Measurements from ENCODE around the gene CTNNA3.

The CTNNA3 gene

DNA sequence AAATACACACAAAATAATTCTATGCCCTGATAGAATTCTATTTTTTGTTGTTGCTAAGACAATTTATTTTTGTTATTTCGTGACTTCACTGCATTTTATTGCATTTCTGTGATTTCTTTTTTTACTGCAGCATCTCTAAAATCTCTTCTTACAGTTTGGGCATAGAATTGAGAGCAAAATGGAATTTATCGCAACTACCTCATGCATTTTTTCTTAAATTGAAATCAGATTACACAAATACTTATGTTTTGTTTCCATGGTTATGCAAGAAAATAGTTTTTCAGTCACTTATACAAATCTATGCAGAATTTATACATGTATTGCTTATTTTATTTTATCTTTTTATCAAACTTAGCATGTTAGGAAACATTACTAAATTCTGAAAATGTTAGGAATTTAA, 1552.0 kb downstream of the CTNNA3 start:
- no peak for DNase-seq (ENCODE audit: low read depth in 2 of 2)

DNA sequence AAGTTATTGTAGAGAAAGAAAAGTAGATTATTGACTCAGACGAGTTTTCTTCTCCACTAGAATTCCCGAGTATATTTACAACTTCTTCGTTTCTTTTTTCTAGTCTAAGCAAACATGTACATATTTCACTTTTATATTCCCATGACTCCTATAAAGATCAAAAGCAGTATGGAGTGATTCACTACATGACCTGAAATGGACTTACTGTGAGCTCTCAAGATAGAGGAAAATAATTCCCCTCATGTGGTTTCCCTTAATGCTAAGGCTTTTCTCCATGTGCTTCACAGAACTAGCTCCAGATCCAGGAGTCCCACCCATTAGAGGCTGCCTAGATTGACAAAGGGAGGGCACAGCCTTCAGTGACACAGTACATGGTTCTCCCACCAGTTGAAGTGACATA, 1593.2 kb downstream of the CTNNA3 start:
- no peak for DNase-seq (ENCODE audit: low read depth in 2 of 2)

- no peak for DNase-seq (ENCODE audit: low read depth in 2 of 2)
These were observed 1597.2 kb downstream of the CTNNA3 start for GRCh38 chr10:66098595-66099480.

DNA sequence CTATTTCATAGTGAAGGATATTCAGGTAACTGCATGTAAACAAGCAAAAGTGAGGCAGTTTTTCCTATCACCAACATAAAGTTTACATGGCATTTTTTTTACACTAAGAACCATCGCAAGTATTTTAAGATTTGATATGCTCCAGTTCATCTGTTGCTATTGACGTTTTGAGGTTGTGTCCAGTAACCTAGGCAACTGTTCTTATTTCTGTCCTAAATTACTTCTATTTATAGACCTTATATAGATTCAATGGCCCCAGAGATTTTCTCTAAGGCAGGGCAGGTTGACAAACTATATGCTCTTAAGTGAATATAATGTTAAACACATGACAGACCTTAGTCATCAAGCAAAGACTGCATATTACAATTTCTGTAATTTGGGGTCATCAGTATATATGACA, 1600.4 kb downstream of the CTNNA3 start:
- DNase-seq (ENCODE audit: low read depth in 2 of 2): no peak

DNA sequence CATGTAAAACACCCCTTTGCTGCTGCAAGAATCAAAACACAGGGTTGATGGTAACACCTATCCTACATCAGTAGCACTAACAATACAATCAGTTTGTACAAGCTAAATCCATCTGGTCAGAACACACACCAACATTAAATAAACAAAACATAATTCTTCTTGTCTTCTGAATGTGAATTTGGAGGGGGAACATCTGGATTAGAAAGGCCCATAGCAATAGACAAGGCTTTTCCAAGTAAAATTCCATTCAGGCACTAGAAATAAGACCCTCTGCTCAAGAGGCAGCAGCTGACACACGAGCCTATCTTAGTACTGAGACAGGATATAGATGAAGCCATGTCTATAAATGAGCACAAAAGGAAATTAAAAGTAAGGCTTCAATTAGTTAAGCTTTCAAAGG, 1610.1 kb downstream of the CTNNA3 start:
- DNase-seq (ENCODE audit: low read depth in 2 of 2): no peak

DNA sequence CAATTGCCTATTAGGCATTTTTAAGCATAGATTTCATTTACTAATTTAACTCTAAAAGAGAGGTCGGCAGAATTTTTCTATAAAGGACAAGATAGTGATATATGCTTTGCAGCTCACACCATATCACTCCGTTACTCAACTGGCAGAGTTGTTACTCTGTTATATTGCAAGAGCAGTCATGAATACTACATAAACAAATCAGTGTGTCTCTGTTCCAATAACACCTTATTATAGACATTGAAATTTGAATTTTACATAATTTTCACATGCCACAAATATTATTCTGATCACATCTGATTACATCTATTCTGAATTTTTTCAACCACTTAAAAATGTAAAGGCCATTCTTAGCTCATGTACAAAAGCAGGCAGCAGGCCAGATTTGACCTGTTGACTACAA, 1624.1 kb downstream of the CTNNA3 start:
- no peak for DNase-seq (ENCODE audit: low read depth in 2 of 2)

GRCh38 chr10:66058594-66058993, 1637.4 kb downstream of the CTNNA3 start:
- no peak for DNase-seq (ENCODE audit: low read depth in 2 of 2)

GRCh38 chr10:66049335-66049734, 1646.7 kb downstream of the CTNNA3 start:
- DNase-seq (ENCODE audit: low read depth in 2 of 2): no peak

GRCh38 chr10:66045859-66046258, 1650.1 kb downstream of the CTNNA3 start:
- no peak for DNase-seq (ENCODE audit: low read depth in 2 of 2)

DNA sequence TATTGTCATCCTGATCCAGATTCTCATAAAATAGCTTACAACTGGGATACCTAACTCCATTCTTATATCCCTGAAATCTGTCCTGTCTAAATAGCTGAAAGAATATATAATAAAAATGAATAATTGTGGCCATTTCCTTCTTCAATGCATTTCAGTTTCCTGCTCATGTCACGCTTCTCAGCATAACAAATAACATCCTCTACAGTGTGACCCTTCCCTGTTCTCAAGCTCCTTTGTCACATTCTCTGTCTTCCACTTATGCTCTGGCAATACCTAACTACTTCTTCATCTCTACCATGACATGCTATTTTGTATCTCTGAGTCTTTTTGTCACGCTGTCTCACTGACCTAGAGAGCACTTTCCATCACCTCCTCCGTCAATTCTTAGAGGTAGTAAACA, 1654.2 kb downstream of the CTNNA3 start:
- no peak for DNase-seq (ENCODE audit: low read depth in 2 of 2)

DNA sequence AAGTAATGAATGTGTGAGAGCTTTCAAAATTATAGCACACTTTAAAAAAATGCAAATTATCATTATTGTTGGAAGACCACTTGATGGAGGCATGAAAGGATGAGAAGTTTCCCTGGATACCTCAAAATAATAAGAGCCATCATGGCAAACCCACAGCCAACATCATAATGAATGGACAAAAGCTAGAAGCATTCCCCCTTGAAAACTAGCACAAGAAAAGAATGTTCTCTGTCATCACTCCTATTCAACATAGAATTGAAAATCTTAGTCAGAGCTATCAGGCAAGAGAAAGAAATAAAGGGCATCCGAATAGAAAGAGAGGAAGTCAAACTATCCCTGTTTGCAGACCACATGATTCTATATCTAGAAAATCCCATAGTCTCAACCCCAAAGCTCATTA, 1657.4 kb downstream of the CTNNA3 start:
- no peak for DNase-seq (ENCODE audit: low read depth in 2 of 2)

- no peak for DNase-seq (ENCODE audit: low read depth in 2 of 2)
These were observed 1669.7 kb downstream of the CTNNA3 start for GRCh38 chr10:66026321-66026720.

- DNase-seq (ENCODE audit: low read depth in 2 of 2): no peak
These were observed 1670.8 kb downstream of the CTNNA3 start for GRCh38 chr10:66025186-66025585.

DNA sequence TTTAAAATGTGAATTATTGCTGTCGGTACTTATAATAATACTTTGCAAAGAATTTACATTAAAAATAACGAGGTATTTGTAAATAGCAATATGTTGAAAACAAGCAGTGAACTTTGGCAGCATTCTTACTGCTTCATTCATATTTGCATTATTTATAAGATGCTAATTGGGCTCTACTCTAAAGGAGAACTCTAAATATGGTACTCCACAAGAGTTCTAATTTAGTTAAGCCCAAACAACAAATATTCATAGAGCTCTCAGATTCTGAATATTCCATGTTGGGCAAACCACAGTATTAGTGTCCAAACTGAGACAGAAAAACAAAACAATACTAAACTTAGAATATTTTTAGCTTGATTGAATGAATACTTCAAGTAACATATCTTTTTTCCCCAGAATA, 1674.6 kb downstream of the CTNNA3 start:
- no peak for DNase-seq (ENCODE audit: low read depth in 2 of 2)

DNA sequence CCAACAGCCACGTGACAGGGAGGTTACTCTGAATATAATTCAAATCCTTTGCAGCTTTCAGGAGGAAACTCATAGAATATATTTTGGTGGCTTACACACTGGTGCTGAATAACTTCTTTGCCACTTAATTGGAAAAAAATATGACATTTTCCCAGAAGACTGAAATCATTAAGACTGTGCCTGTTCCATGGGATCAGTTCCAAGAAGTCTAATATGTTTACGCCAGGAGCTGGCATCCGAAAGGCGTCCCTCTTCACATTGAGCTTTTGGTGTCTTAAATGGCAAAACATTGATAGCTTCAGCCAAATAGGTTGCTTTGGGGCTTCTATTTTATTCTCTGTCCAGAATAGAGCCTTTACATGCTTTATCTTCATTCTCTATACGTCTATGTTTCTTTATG, 1687.8 kb downstream of the CTNNA3 start:
- no peak for DNase-seq (ENCODE audit: low read depth in 2 of 2)

DNA sequence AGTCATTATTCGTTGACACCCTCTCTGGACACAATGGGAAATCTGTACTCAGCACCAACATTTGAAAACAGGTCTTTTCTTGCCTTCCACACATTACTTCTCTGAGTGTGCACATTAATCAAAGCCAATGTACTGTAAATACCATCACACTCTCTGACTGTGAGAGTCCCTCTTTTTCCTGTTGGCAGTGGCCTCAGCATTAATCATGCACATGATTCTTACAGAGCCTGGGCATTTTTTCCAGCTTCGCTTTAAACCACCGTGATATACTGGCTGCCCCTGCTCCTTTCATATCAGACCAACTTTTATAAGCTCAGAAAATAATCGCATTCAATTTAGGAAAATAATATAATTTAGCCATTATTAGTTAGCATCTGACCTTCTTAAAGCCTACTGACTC, 1689.6 kb downstream of the CTNNA3 start:
- DNase-seq (ENCODE audit: low read depth in 2 of 2): no peak

- no peak for DNase-seq (ENCODE audit: low read depth in 2 of 2)
These were observed 1702.5 kb downstream of the CTNNA3 start for GRCh38 chr10:65993451-65993850.

DNA sequence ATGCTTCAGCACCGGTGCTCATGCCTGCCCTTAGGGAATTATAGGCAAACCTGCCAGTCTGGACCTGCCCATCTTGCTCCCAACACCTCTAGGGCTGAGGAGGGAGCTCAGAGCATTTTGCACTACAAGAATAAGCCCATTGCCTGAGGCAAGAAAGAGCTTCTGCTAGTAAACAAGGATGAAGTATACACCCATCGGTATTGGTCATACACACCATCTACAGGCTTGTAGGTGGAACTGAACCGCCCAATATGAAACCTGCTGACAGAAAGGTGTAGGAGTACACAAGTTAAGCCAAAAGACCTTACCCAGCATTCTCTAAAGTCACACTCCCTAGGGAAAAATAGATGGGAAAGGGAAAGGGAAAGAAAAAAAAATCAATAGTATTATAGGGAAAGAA, 1727.1 kb downstream of the CTNNA3 start:
- no peak for DNase-seq (ENCODE audit: low read depth in 2 of 2)

DNA sequence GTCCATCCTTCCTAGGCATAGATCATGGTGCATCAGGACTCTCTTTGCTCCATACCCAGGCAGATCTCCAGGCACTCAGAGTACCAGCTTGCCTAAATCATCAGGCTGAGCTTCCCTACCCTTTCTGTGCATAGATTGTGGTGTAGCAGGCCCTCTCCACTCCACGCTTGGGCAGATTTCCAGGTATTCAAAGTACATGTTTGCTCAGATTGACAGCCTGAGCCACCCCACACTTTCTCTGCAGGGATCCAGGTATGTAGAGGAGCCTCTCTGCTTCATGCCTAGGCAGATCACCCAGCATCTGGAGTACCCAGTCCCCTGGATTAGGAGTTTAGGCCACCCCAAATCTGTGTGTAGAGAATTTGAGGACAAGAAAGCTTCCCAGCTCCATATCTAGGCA, 1727.6 kb downstream of the CTNNA3 start:
- no peak for DNase-seq (ENCODE audit: low read depth in 2 of 2)

DNA sequence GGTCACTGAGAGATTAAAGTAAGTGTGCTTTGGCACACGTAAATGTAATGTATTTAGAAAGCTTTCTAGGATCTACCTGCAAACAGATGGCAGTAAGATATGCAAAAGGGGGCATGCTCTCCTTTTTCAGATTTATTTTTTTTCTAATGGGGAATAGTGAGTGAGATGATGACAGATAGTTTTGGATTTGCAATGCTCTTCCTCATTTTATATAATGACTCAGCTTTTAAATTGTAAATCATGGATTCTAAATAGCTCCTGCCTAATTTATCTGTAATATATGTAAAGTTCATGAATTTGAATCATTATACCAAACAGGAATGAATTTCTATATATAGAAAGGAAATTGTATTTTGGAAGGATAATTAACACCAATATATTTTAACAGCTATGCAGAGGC, 1731.8 kb downstream of the CTNNA3 start:
- DNase-seq (ENCODE audit: low read depth in 2 of 2): no peak

GRCh38 chr10:65952086-65952485, 1743.9 kb downstream of the CTNNA3 start:
- no peak for DNase-seq (ENCODE audit: low read depth in 2 of 2)

DNA sequence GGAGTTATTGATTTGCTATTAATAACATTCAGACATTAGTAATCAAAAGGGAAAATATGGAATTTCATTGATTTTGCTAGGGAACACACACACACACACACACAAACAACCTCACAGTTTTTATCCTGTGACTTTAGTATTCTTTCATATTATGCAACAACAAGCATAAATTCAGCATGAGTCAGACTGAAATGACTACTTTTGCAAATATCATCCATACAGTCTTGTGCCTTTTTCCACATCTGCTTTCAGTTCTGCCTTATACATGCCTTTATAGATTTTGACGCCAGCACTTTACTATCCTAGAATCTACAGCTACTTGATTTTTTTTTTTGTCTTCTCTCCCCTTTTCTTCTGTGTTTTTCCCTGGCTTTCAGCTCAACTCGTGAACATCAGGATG, 1745.9 kb downstream of the CTNNA3 start:
- no peak for DNase-seq (ENCODE audit: low read depth in 2 of 2)

GRCh38 chr10:65949526-65949925, 1746.5 kb downstream of the CTNNA3 start:
- no peak for DNase-seq (ENCODE audit: low read depth in 2 of 2)

DNA sequence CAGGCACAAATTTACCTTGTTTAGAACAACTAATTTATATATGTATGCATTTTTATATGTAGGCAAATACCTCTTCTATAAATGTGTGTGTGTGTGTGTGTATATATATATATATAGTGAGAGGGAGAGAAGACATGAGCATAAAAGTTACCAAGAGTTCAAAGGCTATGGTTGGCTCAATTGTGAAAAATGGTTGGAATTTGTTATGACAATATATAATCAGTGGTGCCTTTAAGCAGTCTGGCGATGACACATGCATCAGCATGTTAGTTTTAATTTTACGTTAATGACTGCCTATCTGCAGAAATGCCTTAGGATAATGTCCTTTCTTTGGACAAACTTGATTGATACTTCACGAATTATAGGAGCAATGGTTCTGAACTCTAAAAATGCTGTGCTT, 1750.9 kb downstream of the CTNNA3 start:
- DNase-seq (ENCODE audit: low read depth in 2 of 2): no peak
